Measurements from ENCODE around the gene CKM.
A peak's percentile ranks its signal among the peaks of the same experiment; 100 is the strongest.
"Not testable (repeated sequence)": the region's sequence is repeated elsewhere in the genome, so short reads cannot be mapped to it uniquely, and the experiment has no call there.

The CKM gene

DNA sequence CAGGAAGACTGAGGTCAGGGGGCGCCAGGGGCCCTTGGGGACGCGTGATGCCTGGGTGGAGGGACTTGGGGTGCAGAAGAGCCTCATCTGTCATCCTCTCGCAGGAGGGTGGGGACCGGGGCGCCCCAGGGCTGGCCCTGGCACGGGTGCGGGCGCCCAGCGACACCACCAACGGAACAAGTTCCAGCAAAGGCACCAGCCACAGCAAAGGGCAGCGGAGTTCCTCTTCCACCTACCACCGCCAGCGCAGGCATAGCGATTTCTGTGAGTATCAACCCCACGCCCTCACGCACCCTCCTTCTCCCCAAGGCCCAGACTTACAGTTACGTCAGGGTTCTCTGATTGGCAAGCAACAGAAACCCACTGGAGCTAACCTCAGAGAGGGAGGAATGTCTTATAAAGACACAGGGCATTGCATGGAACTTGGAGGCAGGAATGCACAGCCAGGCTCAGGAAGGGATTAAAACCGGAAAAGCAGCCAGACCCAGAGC is 42.2 kb downstream of the CKM start:
- no peak for DNase-seq

DNA sequence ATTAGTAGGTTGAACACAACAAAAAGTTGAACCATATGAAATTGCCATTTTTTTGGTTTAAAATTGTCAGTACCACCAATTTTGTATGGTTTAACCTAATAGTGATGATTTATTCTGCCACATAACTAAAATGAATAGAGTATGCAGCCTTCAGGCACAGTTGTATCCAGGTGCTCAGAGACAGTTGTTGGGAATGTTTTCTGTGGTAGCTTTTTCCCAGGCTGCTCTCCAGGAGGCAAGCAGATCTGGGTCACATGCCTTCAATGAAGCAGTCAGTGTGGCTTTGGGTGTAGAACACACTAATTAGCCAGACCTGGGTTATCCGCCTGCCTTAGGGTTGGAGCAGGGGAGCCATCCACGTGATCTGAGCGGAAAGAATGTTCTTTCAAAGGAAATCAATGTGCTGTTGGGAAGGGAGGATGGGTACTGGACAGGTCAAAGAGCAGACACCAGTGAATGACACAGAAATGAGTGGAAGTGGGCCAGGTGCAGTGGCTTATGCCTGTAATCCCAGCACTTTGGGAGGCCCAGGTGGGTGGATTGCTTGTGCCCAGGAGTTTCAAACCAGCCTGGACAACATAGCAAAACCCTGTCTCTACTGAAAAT is 43.0 kb downstream of the CKM start:
- DNase-seq = no peak

DNA sequence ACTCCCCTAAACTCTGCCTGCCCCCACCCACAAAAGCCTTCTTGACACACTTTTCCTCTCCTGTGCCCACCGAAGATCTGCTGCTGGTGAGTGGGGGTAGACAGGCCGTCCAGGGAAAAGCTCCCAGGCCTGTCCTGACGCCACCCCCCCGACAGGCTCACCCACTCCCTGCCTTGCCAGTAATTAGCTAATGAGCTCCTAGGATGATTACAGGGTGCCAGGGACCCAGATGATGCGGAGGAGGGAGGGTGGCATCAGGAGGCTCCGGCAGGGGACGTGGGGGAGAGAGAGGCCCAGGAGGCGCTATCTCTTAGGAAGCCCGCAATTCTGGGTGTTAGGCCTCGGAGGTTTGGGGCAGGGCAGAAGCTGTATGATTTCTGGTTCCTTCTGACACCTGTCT is 44.6 kb downstream of the CKM start:
- peak; percentile 13 for DNase-seq

DNA sequence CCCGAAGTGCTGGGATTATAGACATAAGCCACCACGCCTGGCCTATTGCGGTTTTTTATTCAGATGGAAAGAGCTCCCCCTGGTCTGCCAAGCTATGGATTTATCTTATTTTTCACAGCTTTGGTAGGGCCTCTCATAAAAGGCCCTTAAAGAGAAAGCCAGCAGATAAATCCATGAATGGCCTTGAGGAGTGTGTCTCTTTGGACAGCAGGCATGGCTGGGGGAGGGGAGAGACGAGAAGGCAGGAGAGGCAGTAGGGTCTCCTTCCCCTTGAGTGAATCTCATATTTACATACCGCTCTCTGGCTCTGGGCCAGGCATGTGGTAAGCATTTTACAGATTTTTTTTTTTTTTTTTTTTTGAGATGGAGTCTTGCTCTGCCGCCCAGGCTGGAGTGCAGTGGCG is 46.4 kb downstream of the CKM start:
- peak; percentile 72 for DNase-seq

- DNase-seq = peak; percentile 33
Measured at GRCh38 chr19:45275370-45275971, 47.2 kb downstream of the CKM start.

DNA sequence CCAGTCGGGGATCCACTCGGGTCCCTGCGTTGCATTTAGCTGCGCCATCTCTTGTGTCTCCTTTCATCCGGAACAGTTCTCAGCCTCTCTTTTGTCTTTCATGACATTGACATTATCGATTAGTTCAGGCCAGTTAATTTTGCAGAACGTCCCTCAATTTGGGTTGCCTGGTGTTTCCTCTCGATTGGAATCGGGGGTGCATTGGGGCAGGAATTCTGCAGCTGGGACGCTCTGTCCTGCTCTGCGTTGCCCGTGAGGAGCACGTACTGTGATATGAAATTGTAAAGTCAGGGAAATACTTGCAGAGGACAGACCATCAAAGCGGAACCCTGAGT is 49.2 kb downstream of the CKM start:
- no peak for DNase-seq

GRCh38 chr19:45271735-45272108 is 51.0 kb downstream of the CKM start:
- DNase-seq = no peak

GRCh38 chr19:45271098-45271734 is 51.5 kb downstream of the CKM start:
- no peak for DNase-seq

- DNase-seq = not testable (repeated sequence)
Measured at GRCh38 chr19:45269939-45270338, 52.7 kb downstream of the CKM start.

DNA sequence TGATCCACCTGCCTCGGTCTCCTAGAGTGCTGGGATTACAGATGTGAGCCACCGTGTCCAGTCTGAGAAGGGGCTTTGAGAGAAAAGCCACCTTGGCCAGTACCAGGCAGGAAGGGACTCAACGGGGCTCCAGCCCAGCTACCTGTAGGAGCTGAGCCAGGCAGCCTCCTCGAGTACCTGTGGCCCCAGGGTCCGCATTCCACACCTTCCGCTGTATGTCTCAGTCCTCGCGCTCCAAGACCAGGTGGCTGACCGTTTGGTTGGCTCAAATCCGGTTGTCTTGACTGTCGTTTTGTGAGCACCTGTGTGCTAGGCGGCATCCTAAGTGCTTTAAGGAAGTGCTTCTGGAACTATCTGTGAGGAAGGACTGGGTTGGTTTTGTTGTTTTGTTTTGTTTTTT is 55.4 kb downstream of the CKM start:
- DNase-seq = no peak

DNA sequence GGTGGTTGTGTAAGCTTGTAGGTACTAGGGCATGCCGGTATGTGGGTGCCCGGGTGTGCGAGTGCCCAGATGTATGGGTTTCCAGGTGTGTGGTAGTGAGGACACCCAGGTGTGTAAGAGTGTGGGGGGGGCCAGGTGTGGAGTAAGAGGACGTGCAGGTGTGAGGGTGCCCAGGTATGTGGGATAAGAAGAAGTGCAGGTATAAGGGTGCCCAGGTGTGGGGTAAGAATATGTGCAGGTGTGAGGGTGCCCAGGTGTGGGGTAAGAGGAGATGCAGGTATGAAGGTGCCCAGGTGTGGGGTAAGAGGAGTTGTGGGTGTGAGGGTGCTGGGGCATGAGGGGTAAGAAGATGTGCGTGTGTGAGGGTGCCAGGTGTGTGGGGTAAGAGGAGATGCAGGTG is 57.3 kb downstream of the CKM start:
- DNase-seq = no peak

GRCh38 chr19:45264781-45265317 is 57.8 kb downstream of the CKM start:
- no peak for DNase-seq

GRCh38 chr19:45263013-45263412 is 59.7 kb downstream of the CKM start:
- no peak for DNase-seq

- DNase-seq = no peak
Measured at GRCh38 chr19:45262570-45262969, 60.1 kb downstream of the CKM start.

DNA sequence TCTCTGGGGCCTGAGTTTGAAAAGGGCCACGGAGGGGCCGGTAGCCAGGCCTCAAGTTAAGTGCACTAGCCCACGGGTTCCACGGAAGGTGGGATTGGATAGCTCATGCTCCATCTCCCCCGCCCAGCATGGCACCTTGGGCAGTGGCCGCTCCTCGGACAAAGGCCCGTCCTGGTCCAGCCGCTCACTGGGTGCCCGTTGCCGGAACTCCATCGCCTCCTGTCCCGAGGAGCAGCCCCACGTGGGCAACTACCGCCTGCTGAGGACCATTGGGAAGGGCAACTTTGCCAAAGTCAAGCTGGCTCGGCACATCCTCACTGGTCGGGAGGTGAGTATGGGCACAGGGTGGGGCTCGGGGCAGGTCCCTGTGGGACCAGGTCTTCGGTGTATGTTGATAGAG is 63.8 kb downstream of the CKM start:
- no peak for DNase-seq

DNA sequence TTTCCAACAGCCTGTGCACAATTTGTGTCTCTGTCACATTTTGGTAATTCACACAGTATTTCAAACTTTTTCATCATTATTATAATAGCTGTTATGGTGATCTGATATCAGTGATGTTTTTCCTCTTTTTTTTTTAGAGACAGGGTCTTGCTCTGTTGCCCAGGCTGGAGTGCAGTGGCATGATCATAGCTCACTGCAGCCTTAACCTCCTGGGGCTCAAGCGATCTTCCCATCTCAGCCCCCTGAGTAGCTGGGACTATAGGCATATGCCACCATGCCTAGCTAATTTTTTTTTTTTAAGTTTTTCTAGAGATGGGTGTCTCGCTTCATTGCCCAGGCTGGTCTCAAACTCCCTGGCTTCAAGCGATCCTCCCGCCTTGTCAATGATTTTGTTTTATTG is 65.8 kb downstream of the CKM start:
- DNase-seq = no peak
